ENCODE results near the gene STX4. TPM values are rescaled to one million over a fixed set of nuclear protein-coding genes. Genes with fewer than 3 reads are reported as not detected.
"Not testable (repeated sequence)": the region's sequence is repeated elsewhere in the genome, so short reads cannot be mapped to it uniquely, and the experiment has no call there.

STX4 gene
- polyA plus RNA-seq, 6 donors from 2014 or later = 17.4 to 37.1 (median 28.6) TPM

DNA sequence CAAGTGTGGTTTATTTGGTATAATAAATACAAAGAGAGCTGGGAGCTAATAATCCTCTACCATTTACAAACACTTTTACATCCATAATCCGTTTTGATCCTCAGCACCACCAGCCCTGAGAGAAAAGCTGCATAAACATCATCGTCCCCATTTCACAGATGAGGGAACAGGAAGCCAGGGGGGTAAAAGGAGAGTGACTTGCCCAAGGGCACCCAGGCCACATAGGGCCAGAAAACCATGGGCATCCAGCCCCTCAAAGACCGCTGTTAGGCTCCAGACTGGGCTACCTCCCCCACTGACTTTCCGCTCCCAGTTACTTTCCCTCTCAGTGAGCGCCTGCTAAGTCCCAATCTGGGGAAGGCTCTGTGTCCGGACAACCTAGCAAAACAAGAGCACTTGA lies 29.6 kb upstream of the STX4 start:
- DNase-seq (no peak), ATAC-seq (ENCODE audit: low read depth in 2 of 2) (no peak)
- Mint-ChIP-seq H3K27ac (no peak overlapping the region), H3K27me3 (peaks cover 13 to 29% (median 18%) of the 10 kb centered on the region in 3 donors), H3K4me1 (no peaks in the 10 kb centered on the region), H3K4me3 (no peak overlapping the region), H3K36me3 (no peaks in the 10 kb centered on the region), H3K9me3 (no peaks in the 10 kb centered on the region)

DNA sequence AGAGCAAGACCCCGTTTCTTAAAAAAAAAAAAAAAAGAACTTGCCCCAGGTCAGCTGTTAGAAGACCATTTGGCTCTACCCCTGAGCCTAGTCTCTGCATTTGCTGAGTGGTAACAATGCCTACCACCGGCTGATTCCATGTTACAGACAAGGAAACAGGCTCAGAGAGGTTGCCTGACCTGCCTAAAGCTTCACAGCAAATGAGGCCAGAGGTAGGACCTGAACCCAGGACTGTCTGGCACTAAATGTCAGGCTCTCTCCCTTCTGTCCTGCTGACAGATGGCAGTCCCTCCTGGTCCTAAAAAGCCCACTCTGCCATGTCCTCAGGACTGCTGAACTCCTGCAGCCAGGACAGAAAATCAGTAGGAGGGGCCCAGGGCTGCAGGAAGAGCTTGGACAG lies 28.7 kb upstream of the STX4 start:
- Mint-ChIP-seq H3K4me1 (peaks cover 0 to under 1% (median 0%) of the 10 kb centered on the region in 3 donors), H3K27ac (no peak overlapping the region), H3K4me3 (no peak overlapping the region), H3K27me3 (peaks cover 18 to 38% (median 27%) of the 10 kb centered on the region in 3 donors), H3K9me3 (no peaks in the 10 kb centered on the region), H3K36me3 (no peaks in the 10 kb centered on the region)
- no peak for DNase-seq
- ATAC-seq (ENCODE audit: low read depth in 2 of 2) = no peak

GRCh38 chr16:31005350-31006085 lies 27.8 kb upstream of the STX4 start:
- DNase-seq (no peak), ATAC-seq (ENCODE audit: low read depth in 2 of 2) (no peak)
- H3K9me3 Mint-ChIP-seq = no peaks in the 10 kb centered on the region
- H3K36me3 Mint-ChIP-seq = no peaks in the 10 kb centered on the region
- H3K27ac Mint-ChIP-seq = no peak overlapping the region
- H3K4me3 Mint-ChIP-seq = no peak overlapping the region
- peaks cover 22 to 44% (median 34%) of the 10 kb centered on the region in 3 donors for H3K27me3 Mint-ChIP-seq
- H3K4me1 Mint-ChIP-seq = peaks cover 0 to 7% (median 5%) of the 10 kb centered on the region in 3 donors

- H3K9me3 Mint-ChIP-seq = no peaks in the 10 kb centered on the region
- no peak overlapping the region for H3K4me3 Mint-ChIP-seq
- H3K4me1 Mint-ChIP-seq = peaks cover 0 to 8% (median 7%) of the 10 kb centered on the region in 3 donors
- H3K27ac Mint-ChIP-seq = peak overlapping the region in 1 of 6 donors; percentile 40
- H3K27me3 Mint-ChIP-seq = peaks cover 25 to 45% (median 35%) of the 10 kb centered on the region in 3 donors
- no peaks in the 10 kb centered on the region for H3K36me3 Mint-ChIP-seq
- no peak for DNase-seq
- ATAC-seq (ENCODE audit: low read depth in 2 of 2) = no peak
Observed at GRCh38 chr16:31006086-31006385, 27.3 kb upstream of the STX4 start.

DNA sequence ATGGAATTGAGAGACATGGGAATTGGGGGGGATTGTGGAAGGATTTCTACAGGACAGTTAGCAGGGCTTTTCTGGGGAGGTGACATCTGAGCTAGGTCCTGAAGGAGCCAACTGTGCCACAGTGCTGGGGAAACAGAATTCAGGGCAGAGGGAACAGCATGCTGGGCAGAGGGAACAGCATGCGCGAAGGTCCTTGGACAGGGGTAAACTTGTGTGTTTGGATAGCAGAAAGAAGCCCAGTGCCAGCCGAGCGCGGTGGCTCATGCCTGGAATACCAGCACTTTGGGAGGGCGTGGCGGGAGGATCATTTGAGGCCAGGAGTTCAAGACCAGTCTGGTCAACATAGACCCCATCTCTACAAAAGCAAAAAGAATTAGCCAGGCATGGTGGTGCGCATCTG lies 26.8 kb upstream of the STX4 start:
- Mint-ChIP-seq H3K4me1 (peaks cover 4 to 14% (median 13%) of the 10 kb centered on the region in 3 donors), H3K9me3 (no peaks in the 10 kb centered on the region)

GRCh38 chr16:31007684-31008083 lies 25.7 kb upstream of the STX4 start:
- Mint-ChIP-seq H3K4me1 (peaks cover 6 to 22% (median 19%) of the 10 kb centered on the region in 3 donors), H3K9me3 (no peaks in the 10 kb centered on the region), H3K27me3 (peaks cover 26 to 54% (median 42%) of the 10 kb centered on the region in 3 donors), H3K4me3 (no peak overlapping the region), H3K27ac (peak overlapping the region in 1 of 6 donors; percentile 33), H3K36me3 (peaks cover 0 to 6% of the 10 kb centered on the region in 2 donors)
- ATAC-seq (ENCODE audit: low read depth in 2 of 2) (no peak), DNase-seq (no peak)

More for the DNA sequence above, 26.8 kb upstream of the STX4 start:
- Mint-ChIP-seq H3K27me3 (peaks cover 30 to 51% (median 38%) of the 10 kb centered on the region in 3 donors), H3K27ac (no peak overlapping the region), H3K4me3 (no peak overlapping the region), H3K36me3 (peaks cover 0 to 4% of the 10 kb centered on the region in 2 donors)
- no peak for ATAC-seq (ENCODE audit: low read depth in 2 of 2)
- DNase-seq = no peak

DNA sequence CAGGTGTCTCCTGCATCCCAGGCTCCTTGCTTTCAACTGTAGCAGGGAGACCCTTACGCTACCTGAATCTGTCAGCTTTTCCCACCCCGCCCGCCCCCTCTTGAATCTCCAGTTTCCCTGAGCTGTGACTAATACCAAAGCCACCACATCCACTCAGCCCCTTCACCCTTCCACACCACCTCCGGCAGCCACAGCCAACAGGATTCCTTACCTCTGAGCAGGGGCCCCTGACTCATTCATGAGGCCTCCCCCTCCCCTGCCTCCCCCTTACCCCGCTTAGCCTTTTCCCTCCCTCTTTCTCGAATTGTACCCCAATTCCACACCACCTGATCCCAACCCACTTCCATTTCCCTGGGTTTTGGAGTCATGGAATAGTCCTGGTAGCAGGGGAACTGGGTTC lies 25.2 kb upstream of the STX4 start:
- peaks cover 0 to 6% of the 10 kb centered on the region in 2 donors for H3K36me3 Mint-ChIP-seq
- no peak for ATAC-seq (ENCODE audit: low read depth in 2 of 2)
- H3K4me1 Mint-ChIP-seq = peaks cover 6 to 24% (median 21%) of the 10 kb centered on the region in 3 donors
- DNase-seq = no peak
- H3K27ac Mint-ChIP-seq = peak overlapping the region in 1 of 6 donors; percentile 57
- H3K4me3 Mint-ChIP-seq = no peak overlapping the region
- H3K27me3 Mint-ChIP-seq = peaks cover 27 to 57% (median 42%) of the 10 kb centered on the region in 3 donors
- H3K9me3 Mint-ChIP-seq = peaks cover 0 to under 1% (median 0%) of the 10 kb centered on the region in 7 donors

DNA sequence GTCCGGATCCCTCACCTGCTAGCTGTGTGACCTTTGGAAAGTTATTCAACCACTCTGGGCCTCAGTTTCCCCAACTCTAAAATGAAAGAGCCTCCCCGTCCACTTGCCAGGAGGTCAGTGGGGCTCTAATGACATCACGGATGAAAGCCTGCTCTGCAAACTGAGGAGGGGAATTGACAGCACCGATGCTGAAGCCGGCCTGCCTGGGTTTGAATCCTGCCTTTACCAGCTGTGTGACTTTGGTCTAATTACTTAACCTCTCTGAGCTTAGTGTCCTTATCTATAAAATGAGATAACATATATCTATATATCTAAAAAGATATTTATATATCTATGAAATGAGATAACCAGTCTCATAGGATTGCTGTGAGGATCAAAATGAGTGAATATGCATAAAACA lies 24.8 kb upstream of the STX4 start:
- Mint-ChIP-seq H3K27me3 (peaks cover 31 to 57% (median 42%) of the 10 kb centered on the region in 3 donors), H3K27ac (peak overlapping the region in 1 of 6 donors; percentile 57), H3K9me3 (peaks cover 0 to 4% (median 0%) of the 10 kb centered on the region in 7 donors), H3K4me3 (peak overlapping the region in 1 of 8 donors; percentile 69), H3K36me3 (peaks cover 0 to 6% of the 10 kb centered on the region in 2 donors), H3K4me1 (peaks cover 10 to 28% (median 25%) of the 10 kb centered on the region in 3 donors)
- DNase-seq = no peak
- no peak for ATAC-seq (ENCODE audit: low read depth in 2 of 2)

DNA sequence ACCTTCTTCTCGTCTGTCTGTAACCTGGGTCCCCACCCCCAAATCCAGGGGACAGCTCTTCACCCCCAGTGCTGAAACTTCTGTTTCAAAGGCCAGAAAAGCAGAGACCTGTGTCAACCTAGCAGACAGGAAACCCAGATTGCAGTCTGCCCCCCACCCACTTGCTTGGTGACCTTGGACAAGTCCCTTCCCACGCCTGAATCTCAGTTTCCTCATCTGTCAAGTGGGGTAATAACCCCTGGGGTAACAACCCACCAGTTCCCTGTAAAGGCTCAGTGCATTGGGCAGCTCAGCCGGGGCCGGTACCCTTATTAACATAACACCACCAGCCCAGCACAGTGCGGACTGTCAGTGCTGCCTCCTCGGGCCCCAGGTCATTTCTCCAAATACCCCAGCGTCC lies 24.2 kb upstream of the STX4 start:
- peaks cover 12 to 30% (median 26%) of the 10 kb centered on the region in 3 donors for H3K4me1 Mint-ChIP-seq
- peaks cover 0 to 6% of the 10 kb centered on the region in 2 donors for H3K36me3 Mint-ChIP-seq
- DNase-seq (no peak), ATAC-seq (ENCODE audit: low read depth in 2 of 2) (no peak)
- peaks cover 31 to 57% (median 42%) of the 10 kb centered on the region in 3 donors for H3K27me3 Mint-ChIP-seq
- peak overlapping the region in 4 of 8 donors; percentile 53 to 80 (median 62) for H3K4me3 Mint-ChIP-seq
- peak overlapping the region in 1 of 6 donors; percentile 32 for H3K27ac Mint-ChIP-seq
- H3K9me3 Mint-ChIP-seq = peaks cover 0 to 4% (median 0%) of the 10 kb centered on the region in 7 donors

GRCh38 chr16:31009894-31010584 lies 23.3 kb upstream of the STX4 start:
- no peak for DNase-seq
- Mint-ChIP-seq H3K9me3 (peaks cover 0 to 4% (median 0%) of the 10 kb centered on the region in 7 donors), H3K27ac (peak overlapping the region in 1 of 6 donors; percentile 47), H3K27me3 (peaks cover 29 to 56% (median 46%) of the 10 kb centered on the region in 3 donors), H3K4me1 (peaks cover 12 to 30% (median 26%) of the 10 kb centered on the region in 3 donors), H3K4me3 (peak overlapping the region in 6 of 8 donors; percentile 37 to 87 (median 51)), H3K36me3 (peaks cover 0 to 6% of the 10 kb centered on the region in 2 donors)
- peak in 1 of 2 donors; percentile 27 for ATAC-seq (ENCODE audit: low read depth in 2 of 2)

DNA sequence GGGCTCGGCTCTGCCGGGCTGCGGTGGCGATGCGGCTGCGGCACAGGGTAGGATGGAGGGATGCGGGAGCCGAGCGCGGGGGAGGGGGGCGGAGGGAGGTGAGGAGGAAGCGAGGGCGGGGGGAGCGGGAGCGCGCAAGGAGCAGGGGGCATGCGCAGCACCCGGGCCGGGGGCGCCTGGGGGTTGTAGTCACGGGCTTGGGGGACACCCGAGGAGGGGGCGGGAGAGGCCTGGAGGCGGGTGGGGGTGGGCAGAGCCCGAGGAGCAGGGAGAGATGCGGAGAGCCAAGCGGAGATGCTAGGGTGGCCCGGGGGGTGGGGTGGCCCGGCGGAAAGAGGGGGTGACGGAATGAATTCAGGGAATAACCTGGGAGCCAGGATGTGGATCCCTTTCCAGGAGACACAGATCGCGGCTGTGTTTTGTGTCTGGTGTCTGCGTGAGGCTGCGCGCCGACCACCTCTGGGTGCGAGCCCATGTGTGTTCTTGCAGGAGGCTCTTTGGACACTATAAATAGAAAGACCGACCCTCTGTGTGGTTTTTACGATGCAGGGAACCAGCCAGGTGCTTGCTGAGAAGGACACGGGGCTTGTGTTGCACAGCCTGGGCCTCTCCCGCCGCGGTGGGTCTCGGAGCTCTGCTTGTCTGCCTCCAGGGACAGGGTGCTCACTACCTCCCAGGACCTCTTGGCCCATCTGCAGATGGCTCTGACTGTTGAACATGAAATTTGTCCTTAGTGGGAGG lies 22.6 kb upstream of the STX4 start, which contains the start of gene STX1B:
TSS of gene STX1B (minus strand) at position 54 of the 741 bp plus-strand sequence. CDS start 242 bp downstream, outside the sequence.
- peaks cover 12 to 30% (median 26%) of the 10 kb centered on the region in 3 donors for H3K4me1 Mint-ChIP-seq
- H3K27ac Mint-ChIP-seq = peak within 1 kb of the TSS in 3 of 6 donors; percentile 10 to 64 (median 47)
- H3K36me3 Mint-ChIP-seq = peaks cover 0 to 6% of the 10 kb centered on the region in 2 donors
- peaks cover 0 to 4% (median 0%) of the 10 kb centered on the region in 7 donors for H3K9me3 Mint-ChIP-seq
- DNase-seq (no peak), ATAC-seq (ENCODE audit: low read depth in 2 of 2) (peak in 1 of 2 donors; percentile 49)
- peak within 1 kb of the TSS in 7 of 8 donors; percentile 52 to 87 (median 70) for H3K4me3 Mint-ChIP-seq
- peaks cover 29 to 56% (median 50%) of the 10 kb centered on the region in 3 donors for H3K27me3 Mint-ChIP-seq

DNA sequence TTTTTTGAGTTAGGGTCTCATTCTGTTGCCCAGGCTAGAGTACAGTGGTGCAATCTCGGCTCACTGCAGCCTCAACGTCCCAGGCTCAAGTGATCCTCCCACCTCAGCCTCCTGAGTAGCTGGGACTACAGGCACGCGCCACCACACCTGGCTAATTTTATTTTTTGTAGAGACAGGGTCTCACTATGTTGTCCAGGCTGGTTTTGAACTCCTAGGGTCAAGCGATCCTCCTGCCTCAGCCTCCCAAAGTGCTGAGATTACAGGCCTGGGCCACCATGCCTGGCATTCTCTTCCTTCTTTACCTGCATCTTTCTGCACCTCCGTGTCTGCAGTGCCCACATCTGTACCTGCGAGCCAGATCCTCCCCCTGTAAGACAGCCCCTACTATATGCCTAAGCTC lies 21.5 kb upstream of the STX4 start:
- not testable (repeated sequence) for ATAC-seq (ENCODE audit: low read depth in 2 of 2); DNase-seq; H3K36me3 Mint-ChIP-seq; H3K9me3 Mint-ChIP-seq
- H3K4me1 Mint-ChIP-seq = peaks cover 12 to 30% (median 26%) of the 10 kb centered on the region in 3 donors
- H3K27ac Mint-ChIP-seq = peak overlapping the region in 3 of 6 donors; percentile 44 to 59 (median 56)
- peaks cover 24 to 51% (median 41%) of the 10 kb centered on the region in 3 donors for H3K27me3 Mint-ChIP-seq
- peak overlapping the region in 7 of 8 donors; percentile 52 to 86 (median 67) for H3K4me3 Mint-ChIP-seq

DNA sequence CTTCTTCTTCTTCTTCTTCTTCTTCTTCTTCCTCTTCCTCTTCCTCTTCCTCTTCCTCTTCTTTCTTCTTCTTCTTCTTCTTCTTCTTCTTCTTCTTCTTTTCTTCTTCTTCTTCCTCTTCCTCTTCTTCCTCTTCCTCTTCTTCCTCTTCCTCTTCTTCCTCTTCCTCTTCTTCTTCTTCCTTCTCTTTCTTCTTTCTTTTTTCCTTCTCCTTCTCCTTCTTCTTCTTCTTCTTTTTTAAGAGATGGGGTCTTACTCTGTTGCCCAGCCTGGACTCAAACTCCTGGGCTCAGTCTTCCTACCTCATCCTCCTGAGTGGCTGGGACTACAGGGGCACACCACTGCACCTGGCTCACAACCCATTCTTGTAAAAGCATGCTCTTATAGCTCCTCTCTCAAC lies 20.1 kb upstream of the STX4 start:
- H3K27me3 Mint-ChIP-seq = peaks cover 24 to 49% (median 41%) of the 10 kb centered on the region in 3 donors
- not testable (repeated sequence) for ATAC-seq (ENCODE audit: low read depth in 2 of 2); H3K9me3 Mint-ChIP-seq; H3K36me3 Mint-ChIP-seq; DNase-seq
- H3K4me1 Mint-ChIP-seq = peaks cover 12 to 30% (median 26%) of the 10 kb centered on the region in 3 donors
- H3K27ac Mint-ChIP-seq = peak overlapping the region in 1 of 6 donors; percentile 87
- peak overlapping the region in 1 of 8 donors; percentile 39 for H3K4me3 Mint-ChIP-seq
